Gastroesophageal sphincter (tissue), 4 donors: ENCODE results near the gene WRNIP1. TPM values are rescaled to one million over a fixed set of nuclear protein-coding genes. Genes with fewer than 3 reads are reported as not detected.

Experiments
- ATAC-seq: fragments of 150-250 bp; one replicate; pipeline ENCODE4 v1.9.1; 2016; ENCODE audit warnings: mild to moderate bottlenecking, moderate library complexity
- H3K27ac ChIP-seq, 4 donors: fragments of 200-600 bp; sonication (generic) in 3 of 4; 1 replicate in 3 of 4; 2 replicates in 1 of 4; pipeline ENCODE4 v1.5.1; 2016 to 2019
- H3K27me3 ChIP-seq: fragments of 200-600 bp; sonication (generic); one replicate; pipeline ENCODE4 v1.5.1; 2019
- H3K36me3 ChIP-seq, 2 donors: fragments of 200-600 bp; sonication (generic); one replicate each; pipeline ENCODE4 v1.5.1; 2019; ENCODE audit warnings: control low read depth in 1 of 2
- H3K4me1 ChIP-seq, 3 donors: fragments of 200-600 bp; sonication (generic); 1 replicate in 2 of 3; 2 replicates in 1 of 3; pipeline ENCODE4 v1.5.1; 2016 to 2019; ENCODE audit warnings: control low read depth in 2 of 3
- H3K4me3 ChIP-seq, 2 donors: fragments of 200-600 bp; sonication (generic); one replicate each; pipeline ENCODE4 v1.5.1; 2019; ENCODE audit warnings: mild to moderate bottlenecking in 1 of 2, moderate library complexity in 1 of 2
- H3K9me3 ChIP-seq, 3 donors: fragments of 200-600 bp; sonication (generic); one replicate each; pipeline ENCODE4 v1.5.1; 2017 to 2019; ENCODE audit warnings: control low read depth in 2 of 3
- CTCF ChIP-seq, 4 experiments: fragments of 200-600 bp in 2 of 4; fragments of 450-650 bp in 2 of 4; sonication (generic) in 1 of 4; IDR thresholded peaks; one replicate each; pipeline ENCODE4 v1.5.1; 2017 to 2019; ENCODE audit warnings: antibody characterized with exemption in 4 of 4, mild to moderate bottlenecking in 2 of 4, moderate library complexity in 2 of 4
- EP300 ChIP-seq: sonication (generic); formaldehyde crosslinking; IDR thresholded peaks from one replicate; pipeline ENCODE4 v1.6.1; 2017; ENCODE audit warnings: antibody characterized with exemption, mild to moderate bottlenecking
- POLR2A ChIP-seq, 2 donors: fragments of 450-650 bp; IDR thresholded peaks; one replicate each; pipeline ENCODE4 v1.6.1; 2017; ENCODE audit warnings: antibody characterized with exemption in 2 of 2, mild to moderate bottlenecking in 2 of 2, moderate library complexity in 1 of 2
- POLR2AphosphoS5 ChIP-seq: sonication (generic); formaldehyde crosslinking; IDR thresholded peaks from one replicate; pipeline ENCODE4 v1.6.1; 2017; ENCODE audit warnings: antibody characterized with exemption
- WGBS, 2 donors: methylation state at CpG; one replicate each; pipeline ENCODE4 v1.1.5; 2018; ENCODE audit warnings: low coverage in 1 of 2; 5-methylcytosine and 5-hydroxymethylcytosine counted together
- total RNA-seq, 4 donors: library from RNA; depleted of rRNA; stranded (reverse); fragments of >200 nt; gene quantifications; one replicate each; pipeline ENCODE4 v1.1.0, GENCODE V29; 2016

The WRNIP1 gene
- total RNA-seq, 4 donors from 2014 or later, result 48.1 to 66.1 (median 57.1) TPM

GRCh38 chr6:2803731-2804429, 38.7 kb downstream of the WRNIP1 start:
- TF ChIP-seq EP300, result no peak
- no peak for TF ChIP-seq CTCF (IDR thresholded peaks at IDR 0.05)
- TF ChIP-seq POLR2A (IDR thresholded peaks at IDR 0.05), result no peak
- Histone ChIP-seq H3K27ac (no peak overlapping the region), H3K4me3 (no peak overlapping the region), H3K9me3 (no peaks in the 10 kb centered on the region), H3K36me3 (peaks cover 0 to 7% of the 10 kb centered on the region in 2 donors), H3K4me1 (peaks cover 0 to 6% (median 0%) of the 10 kb centered on the region in 3 donors), H3K27me3 (no peaks in the 10 kb centered on the region)
- WGBS, 2 donors, result 79 to 94% methylated on average over 2 to 3 of the region's 7 CpGs
- no peak for ATAC-seq

GRCh38 chr6:2804516-2804915, 39.3 kb downstream of the WRNIP1 start:
- 83 to 88% methylated on average over 2 to 5 of the region's 6 CpGs for WGBS, 2 donors
- Histone ChIP-seq H3K4me3 (no peak overlapping the region), H3K27ac (no peak overlapping the region), H3K27me3 (no peaks in the 10 kb centered on the region), H3K4me1 (peaks cover 0 to 6% (median 0%) of the 10 kb centered on the region in 3 donors), H3K9me3 (no peaks in the 10 kb centered on the region), H3K36me3 (peaks cover 0 to 7% of the 10 kb centered on the region in 2 donors)
- TF ChIP-seq POLR2AphosphoS5 (no peak), CTCF (IDR thresholded peaks at IDR 0.05) (no peak), EP300 (no peak), POLR2A (IDR thresholded peaks at IDR 0.05) (no peak)
- no peak for ATAC-seq

- TF ChIP-seq POLR2AphosphoS5 (no peak), CTCF (IDR thresholded peaks at IDR 0.05) (no peak), POLR2A (IDR thresholded peaks at IDR 0.05) (no peak), EP300 (no peak)
- Histone ChIP-seq H3K27ac (no peak overlapping the region), H3K27me3 (no peaks in the 10 kb centered on the region), H3K4me3 (no peak overlapping the region), H3K4me1 (peaks cover 0 to 6% (median 0%) of the 10 kb centered on the region in 3 donors), H3K9me3 (no peaks in the 10 kb centered on the region), H3K36me3 (peaks cover 0 to 7% of the 10 kb centered on the region in 2 donors)
- 93 to 100% methylated on average over 1 to 7 of the region's 14 CpGs for WGBS, 2 donors
- no peak for ATAC-seq
Measured at GRCh38 chr6:2805031-2805430, 39.8 kb downstream of the WRNIP1 start.

- H3K9me3 ChIP-seq, result no peaks in the 10 kb centered on the region
- no peak overlapping the region for H3K27ac ChIP-seq
- WGBS, 2 donors, result 74 to 75% methylated on average over 2 to 3 of the region's 3 CpGs
- H3K36me3 ChIP-seq, result no peaks in the 10 kb centered on the region
- ATAC-seq, result no peak
- no peaks in the 10 kb centered on the region for H3K27me3 ChIP-seq
- no peak overlapping the region for H3K4me3 ChIP-seq
- no peak for TF ChIP-seq EP300
- TF ChIP-seq POLR2A (IDR thresholded peaks at IDR 0.05), result no peak
- TF ChIP-seq CTCF (IDR thresholded peaks at IDR 0.05), result no peak
- TF ChIP-seq POLR2AphosphoS5, result no peak
- H3K4me1 ChIP-seq, result peaks cover 0 to 6% (median 0%) of the 10 kb centered on the region in 3 donors
Measured at GRCh38 chr6:2806644-2807043, 41.5 kb downstream of the WRNIP1 start.
